HCT116 (cell line): ENCODE measurements around the gene AK2. TPM values are rescaled to one million over a fixed set of nuclear protein-coding genes. Genes with fewer than 3 reads are reported as not detected.

Experiments used
- ATAC-seq: fragments of 200-7000 bp; cut with Tn5 transposase; 2 replicates; pipeline ENCODE4 v1.9.1; 2020; ENCODE audit warnings: mild to moderate bottlenecking, moderate library complexity
- BruUV-seq: library from RNA; stranded (reverse); fragments of 400-500 nt; replicated peaks from 2 replicates; lab custom pipeline; 2021; lab: Mats Ljungman, UMichigan
- CTCF ChIA-PET: fragments of 300-600 bp; sonication (Branson Sonifier 250); formaldehyde crosslinking; loops from one replicate; lab custom pipeline; 2021; ENCODE audit warnings: antibody characterized with exemption; lab: Charles Lee
- POLR2A ChIA-PET: fragments of 300-600, 350-600 bp; sonication (Branson Sonifier 250); formaldehyde crosslinking; loops from one replicate; lab custom pipeline; 2021; ENCODE audit warnings: antibody characterized with exemption; lab: Charles Lee
- RAD21 ChIA-PET, 2 experiments: fragments of 300-600 bp; sonication (Branson Sonifier 250); formaldehyde crosslinking; loops; one replicate each; lab custom pipeline; 2023; ENCODE audit warnings: low total read pairs in 2 of 2; ENCODE audit not compliant: uncharacterized antibody in 2 of 2, unreplicated experiment in 2 of 2, low non-redundant PET in 1 of 2; lab: Charles Lee
- DNase-seq: peaks from one replicate; pipeline ENCODE4 v3.0.0-alpha.2; 2010; ENCODE audit warnings: low read depth, low spot score
- H2AFZ ChIP-seq: fragments of 200-600 bp; shearing (Covaris generic), sonication (generic); 2 replicates; pipeline ENCODE4 v1.6.1; 2017; ENCODE audit warnings: low read depth, mixed run types, mixed read lengths, antibody characterized with exemption, low read length; ENCODE audit not compliant: poor library complexity, severe bottlenecking
- H3K27ac ChIP-seq: 2 replicates; pipeline ENCODE4 v1.5.1; 2012; ENCODE audit warnings: low read depth, low read length
- H3K27me3 ChIP-seq: fragments of 200-600 bp; sonication (generic); 2 replicates; pipeline ENCODE4 v1.6.1; 2016; ENCODE audit warnings: mixed run types, low read length, mixed read lengths; ENCODE audit not compliant: insufficient read depth
- H3K36me3 ChIP-seq, 2 experiments: fragments of 200-500 bp in 1 of 2; fragments of 200-600 bp in 1 of 2; sonication (Bioruptor generic) in 1 of 2; sonication (generic) in 1 of 2; 2 replicates each; pipeline versions ENCODE4 v1.5.1 to v1.6.1; 2014 to 2016; ENCODE audit warnings: low read length in 2 of 2, inconsistent platforms in 1 of 2, mixed read lengths in 1 of 2, mixed run types in 1 of 2; ENCODE audit not compliant: insufficient read depth in 2 of 2, control insufficient read depth in 1 of 2
- H3K4me1 ChIP-seq, 2 experiments: fragments of 200-600 bp in 1 of 2; sonication (generic) in 1 of 2; 2 replicates each; pipeline versions ENCODE4 v1.5.1 to v1.6.1; 2012 to 2017; ENCODE audit warnings: low read length in 2 of 2, inconsistent platforms in 1 of 2, mild to moderate bottlenecking in 1 of 2, mixed read lengths in 1 of 2, mixed run types in 1 of 2, moderate library complexity in 1 of 2; ENCODE audit not compliant: insufficient read depth in 2 of 2, control insufficient read depth in 1 of 2
- H3K4me2 ChIP-seq: fragments of 200-600 bp; sonication (generic); 2 replicates; pipeline ENCODE4 v1.6.1; 2017; ENCODE audit warnings: mixed run types, low read length, mixed read lengths
- H3K4me3 ChIP-seq, 2 experiments: fragments of 200-600 bp in 1 of 2; sonication (generic) in 1 of 2; replicated peaks in 1 of 2; 2 replicates each; pipeline ENCODE4 v1.5.1; 2011 to 2016; ENCODE audit warnings: low read length in 2 of 2, control low read depth in 1 of 2, low read depth in 1 of 2, mild to moderate bottlenecking in 1 of 2, mixed read lengths in 1 of 2, mixed run types in 1 of 2
- H3K79me2 ChIP-seq: fragments of 200-600 bp; sonication (generic); 2 replicates; pipeline ENCODE4 v1.6.1; 2017; ENCODE audit warnings: mild to moderate bottlenecking, mixed run types, low read length, moderate library complexity, mixed read lengths; ENCODE audit not compliant: insufficient read depth
- H3K9ac ChIP-seq: fragments of 200-600 bp; sonication (generic); 2 replicates; pipeline ENCODE4 v1.6.1; 2016; ENCODE audit warnings: low read length, mixed read lengths
- H3K9me2 ChIP-seq: fragments of 200-600 bp; sonication (generic), shearing (Covaris generic); 2 replicates; pipeline ENCODE4 v1.6.1; 2017; ENCODE audit warnings: mixed run types, mild to moderate bottlenecking, moderate library complexity; ENCODE audit not compliant: insufficient read depth
- H3K9me3 ChIP-seq, 2 experiments: fragments of 200-500 bp in 1 of 2; fragments of 200-600 bp in 1 of 2; sonication (Bioruptor generic) in 1 of 2; sonication (generic) in 1 of 2; 2 replicates each; pipeline ENCODE4 v1.6.1; 2014 to 2017; ENCODE audit warnings: low read length in 2 of 2, mixed read lengths in 2 of 2, inconsistent platforms in 1 of 2, low read depth in 1 of 2, mild to moderate bottlenecking in 1 of 2, mixed run types in 1 of 2, moderate library complexity in 1 of 2; ENCODE audit not compliant: control insufficient read depth in 1 of 2, insufficient read depth in 1 of 2
- H4K20me1 ChIP-seq: fragments of 200-600 bp; sonication (generic), shearing (Covaris generic); 2 replicates; pipeline ENCODE4 v1.6.1; 2017; ENCODE audit warnings: mixed run types, mild to moderate bottlenecking, moderate library complexity; ENCODE audit not compliant: insufficient read depth
- ATF3 ChIP-seq: IDR thresholded peaks from 2 replicates; pipeline ENCODE4 v1.6.1; 2012
- CBX3 ChIP-seq: IDR thresholded peaks from 2 replicates; pipeline ENCODE4 v1.6.1; 2012; ENCODE audit warnings: low read depth
- JUND ChIP-seq: IDR thresholded peaks from 2 replicates; pipeline ENCODE4 v1.6.1; 2012
- POLR2AphosphoS5 ChIP-seq: IDR thresholded peaks from 2 replicates; pipeline ENCODE4 v1.6.1; 2011; ENCODE audit warnings: mild to moderate bottlenecking, low read depth, low read length, moderate library complexity
- SRF ChIP-seq: IDR thresholded peaks from 2 replicates; pipeline ENCODE4 v1.6.1; 2012; ENCODE audit warnings: low read depth
- YY1 ChIP-seq: IDR thresholded peaks from 2 replicates; pipeline ENCODE4 v1.6.1; 2011; ENCODE audit warnings: low read length, low read depth, moderate library complexity, mild to moderate bottlenecking; ENCODE audit not compliant: insufficient replicate concordance; ENCODE audit errors: extremely low read depth
- ZFX ChIP-seq: fragments of 450-650 bp; IDR thresholded peaks from 2 replicates; pipeline ENCODE4 v1.6.1; 2017
- intact Hi-C: fragments of 100-400 bp; cut with micrococcal nuclease; formaldehyde crosslinking; loops from 2 replicates; pipeline ENCODE4 v1.10.0; 2022
- total RNA-seq: library from RNA; stranded (reverse); gene quantifications from one replicate; pipeline ENCODE4 v1.2.1, GENCODE V29; 2021; ENCODE audit not compliant: unreplicated experiment

The AK2 gene
- total RNA-seq, 1 experiment from 2014 or later, result 233 TPM

GRCh38 chr1:32960342-32960741 lies 76.3 kb downstream of the AK2 start:
- peaks cover 19 to 27% of the 10 kb centered on the region in 2 experiments for H3K4me1 ChIP-seq
- H3K9me2 ChIP-seq, result 0 out of 2 replicates have a peak, but pooled peaks cover 2% of the 10 kb centered on the region
- peaks cover 75% of the 10 kb centered on the region for H3K79me2 ChIP-seq
- no peak overlapping the region for H3K4me3 ChIP-seq
- no peak for DNase-seq
- intact Hi-C loops, result no loop called here
- ChIA-PET CTCF (no interaction called here), RAD21 (no interaction called here), POLR2A (no interaction called here)
- H3K4me2 ChIP-seq, result no peak overlapping the region
- no peak for ATAC-seq
- no peaks in the 10 kb centered on the region for H3K36me3 ChIP-seq
- no peak overlapping the region for H3K27ac ChIP-seq
- BruUV-seq, result no TSS peak
- no peak overlapping the region for H2AFZ ChIP-seq
- H3K9me3 ChIP-seq, result no peaks in the 10 kb centered on the region
- no peaks in the 10 kb centered on the region for H3K27me3 ChIP-seq
- no peak overlapping the region for H3K9ac ChIP-seq
- H4K20me1 ChIP-seq, result no peaks in the 10 kb centered on the region; the same call in 1 of the 2 replicates
- TF ChIP-seq SRF, result no peak
- TF ChIP-seq, all 23 proteins: peak for 0

- CTCF ChIA-PET, result interaction anchor here (1.4 kb wide), 1 partner anchor 25 kb away, joined by 3 read pairs; no protein-coding TSS in a partner anchor
- Histone ChIP-seq H3K9me2 (no peaks in the 10 kb centered on the region), H3K27me3 (no peaks in the 10 kb centered on the region), H3K79me2 (peaks cover 80% of the 10 kb centered on the region), H3K4me1 (peaks cover 22 to 37% of the 10 kb centered on the region in 2 experiments), H2AFZ (no peak overlapping the region), H3K4me2 (no peak overlapping the region), H3K4me3 (no peak overlapping the region), H3K9ac (no peak overlapping the region), H4K20me1 (no peaks in the 10 kb centered on the region; the same call in 1 of the 2 replicates), H3K36me3 (no peaks in the 10 kb centered on the region), H3K27ac (no peak overlapping the region), H3K9me3 (no peaks in the 10 kb centered on the region)
- ATAC-seq, result no peak
- no peak for DNase-seq
- RAD21 ChIA-PET, result no interaction called here
- POLR2A ChIA-PET, result no interaction called here
- intact Hi-C loops, result no loop called here
- TF ChIP-seq ZFX, result no peak
- TF ChIP-seq JUND, result no peak
- TF ChIP-seq ATF3, result no peak
- no peak for TF ChIP-seq POLR2AphosphoS5
- TF ChIP-seq YY1, result no peak
- TF ChIP-seq CBX3, result no peak
- no TSS peak for BruUV-seq
These were observed 77.9 kb downstream of the AK2 start for GRCh38 chr1:32958827-32959226.

Other genes starting within 250 kb of the AK2 start
- 244 TPM for gene YARS1, start 219.5 kb downstream of the AK2 start, total RNA-seq
- 38.2 TPM for gene S100PBP, start 219.2 kb downstream of the AK2 start, total RNA-seq
- not detected for gene FNDC5, start 166.0 kb downstream of the AK2 start, total RNA-seq
- gene HPCA, start 150.4 kb downstream of the AK2 start, total RNA-seq, result 0.15 TPM
- 121 TPM for gene TMEM54, start 135.5 kb downstream of the AK2 start, total RNA-seq
- gene RNF19B, start 72.1 kb downstream of the AK2 start, total RNA-seq, result 22.5 TPM
- gene AZIN2, start 44.3 kb upstream of the AK2 start, total RNA-seq, result 7.8 TPM
- gene TRIM62, start 145.2 kb upstream of the AK2 start, total RNA-seq, result 6.5 TPM
- gene ZNF362, start 219.6 kb upstream of the AK2 start, total RNA-seq, result 11.1 TPM